ENCODE measurements around the gene GPSM1. TPM values are rescaled to one million over a fixed set of nuclear protein-coding genes. Genes with fewer than 3 reads are reported as not detected.

GPSM1 gene
- total RNA-seq, 1 donor from 2014 or later, result 19.2 TPM

- Histone ChIP-seq H3K9me3 (no peaks in the 10 kb centered on the region), H3K4me1 (peaks cover 6% of the 10 kb centered on the region), H3K27me3 (ENCODE audit: low read depth) (peaks cover 31% of the 10 kb centered on the region), H3K36me3 (no peaks in the 10 kb centered on the region), H3K4me3 (no peak overlapping the region), H3K27ac (no peak overlapping the region)
- DNase-seq (no peak), ATAC-seq (no peak)
- intact Hi-C loops (cut with DNase I), result no loop called here
- no peak for TF ChIP-seq CTCF (IDR thresholded peaks at IDR 0.05)
Measured at GRCh38 chr9:136284311-136284710, 43.0 kb upstream of the GPSM1 start.

DNA sequence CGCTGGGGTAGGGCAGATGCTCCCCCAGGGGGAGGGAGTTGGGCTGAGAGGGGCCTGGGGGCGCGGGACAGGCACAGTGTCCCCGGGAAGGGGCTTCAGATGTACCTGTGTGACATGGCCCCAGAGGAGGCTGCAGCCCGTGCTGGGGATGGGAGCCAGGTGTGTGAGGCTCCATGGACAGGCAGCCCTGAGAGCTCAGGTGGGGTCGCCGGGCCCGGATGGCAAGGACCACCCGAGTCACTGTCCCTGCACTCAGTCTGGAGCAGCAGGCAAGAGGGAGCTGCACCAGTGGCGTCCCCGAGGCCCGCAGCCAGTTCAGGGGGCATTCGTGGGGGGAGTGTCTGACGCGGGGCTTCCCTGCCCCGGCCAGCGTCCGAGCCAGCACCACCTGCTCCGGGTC is 42.4 kb upstream of the GPSM1 start:
- ATAC-seq, result no peak
- intact Hi-C loops (cut with DNase I), result no loop called here
- no peak for TF ChIP-seq CTCF (IDR thresholded peaks at IDR 0.05)
- peaks cover 6% of the 10 kb centered on the region for H3K4me1 ChIP-seq
- H3K27ac ChIP-seq, result no peak overlapping the region
- H3K27me3 ChIP-seq (ENCODE audit: low read depth), result peaks cover 31% of the 10 kb centered on the region
- no peaks in the 10 kb centered on the region for H3K9me3 ChIP-seq
- H3K36me3 ChIP-seq, result no peaks in the 10 kb centered on the region
- no peak overlapping the region for H3K4me3 ChIP-seq
- no peak for DNase-seq

DNA sequence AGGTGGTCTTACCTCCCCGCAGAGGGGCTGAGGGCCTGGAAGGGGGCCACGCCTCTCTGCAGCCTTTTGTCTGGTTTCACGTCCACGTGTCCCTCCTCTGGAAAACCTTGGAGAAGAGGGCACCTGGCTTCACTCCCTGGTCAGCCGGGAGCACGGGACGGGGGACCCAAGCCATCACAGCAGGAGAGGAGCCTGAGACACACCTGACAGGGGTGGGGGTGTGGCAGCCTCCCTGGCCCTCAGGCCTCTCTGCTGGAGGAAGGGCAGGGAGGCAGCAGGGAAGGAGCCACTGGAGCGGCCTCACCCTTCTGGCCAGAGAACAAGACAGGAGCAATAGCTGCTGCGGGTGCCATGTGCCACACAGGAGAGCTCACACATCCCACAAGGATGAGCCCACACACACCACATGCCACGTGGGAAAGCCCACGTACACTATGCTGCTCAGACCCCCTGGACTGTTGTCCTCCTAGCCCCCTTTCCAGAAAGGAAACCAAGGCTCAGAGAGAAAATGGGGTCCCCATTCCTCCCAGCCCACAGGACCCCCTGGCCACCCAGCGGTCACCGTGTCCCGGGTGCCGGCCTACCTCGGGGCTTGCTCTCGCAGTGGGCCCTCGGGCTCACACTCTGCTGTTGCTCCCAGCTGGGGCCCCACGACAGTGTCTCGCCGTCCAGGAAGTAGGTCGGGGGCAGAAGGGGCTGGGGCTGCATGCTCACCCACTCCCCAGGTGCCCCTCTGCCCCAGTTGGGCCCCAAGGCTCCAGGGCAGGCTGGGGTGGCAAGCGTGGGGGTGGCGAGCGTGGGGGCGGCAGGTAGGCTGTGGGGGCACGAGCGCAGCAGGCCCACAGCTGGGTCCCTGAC is 41.6 kb upstream of the GPSM1 start:
- DNase-seq (no peak), ATAC-seq (no peak)
- H3K27me3 ChIP-seq (ENCODE audit: low read depth), result peaks cover 33% of the 10 kb centered on the region

GRCh38 chr9:136286359-136286986 is 40.9 kb upstream of the GPSM1 start:
- no peak for TF ChIP-seq CTCF (IDR thresholded peaks at IDR 0.05)
- Histone ChIP-seq H3K9me3 (no peaks in the 10 kb centered on the region), H3K27me3 (ENCODE audit: low read depth) (peaks cover 29% of the 10 kb centered on the region), H3K4me3 (no peak overlapping the region), H3K27ac (no peak overlapping the region), H3K36me3 (no peaks in the 10 kb centered on the region), H3K4me1 (peaks cover 6% of the 10 kb centered on the region)
- ATAC-seq, result no peak
- no peak for DNase-seq
- intact Hi-C loops (cut with DNase I), result no loop called here

More for the DNA sequence above, 41.6 kb upstream of the GPSM1 start:
- H3K4me1 ChIP-seq, result peaks cover 6% of the 10 kb centered on the region
- TF ChIP-seq CTCF (IDR thresholded peaks at IDR 0.05), result no peak
- H3K27ac ChIP-seq, result no peak overlapping the region
- H3K36me3 ChIP-seq, result no peaks in the 10 kb centered on the region
- no peaks in the 10 kb centered on the region for H3K9me3 ChIP-seq
- no peak overlapping the region for H3K4me3 ChIP-seq
- intact Hi-C loops (cut with DNase I), result no loop called here

DNA sequence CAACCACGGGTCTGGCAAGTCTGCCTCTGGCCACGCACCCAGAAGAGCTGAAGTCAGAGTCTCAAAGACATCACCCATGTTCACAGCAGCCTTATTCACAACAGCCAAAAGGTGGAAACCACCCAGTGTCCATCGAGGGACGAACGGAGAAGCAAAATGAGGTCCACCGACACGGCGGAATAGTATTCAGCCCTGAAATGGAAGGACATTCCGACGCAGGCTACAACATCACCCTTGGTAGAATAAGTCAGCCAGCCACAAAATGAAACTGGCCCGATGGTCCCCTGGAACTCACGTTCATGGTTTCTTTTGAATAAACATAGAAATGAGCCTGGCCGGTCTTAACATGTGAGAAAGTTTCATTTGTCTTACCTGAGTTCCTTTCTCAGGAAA is 40.4 kb upstream of the GPSM1 start:
- H3K36me3 ChIP-seq, result no peaks in the 10 kb centered on the region
- peaks cover 6% of the 10 kb centered on the region for H3K4me1 ChIP-seq
- no peak for TF ChIP-seq CTCF (IDR thresholded peaks at IDR 0.05)
- intact Hi-C loops (cut with DNase I), result no loop called here
- H3K27ac ChIP-seq, result no peak overlapping the region
- H3K4me3 ChIP-seq, result no peak overlapping the region
- DNase-seq (no peak), ATAC-seq (no peak)
- peaks cover 28% of the 10 kb centered on the region for H3K27me3 ChIP-seq (ENCODE audit: low read depth)
- H3K9me3 ChIP-seq, result no peaks in the 10 kb centered on the region

All from lower lobe of right lung (tissue), 2 donors.